HG03558 (cell line): ENCODE data around the gene ZDHHC4.

Source experiments
- ATAC-seq: cut with Tn5 transposase; IDR thresholded peaks from one replicate; pipeline ENCODE4 v1.9.1; 2021; ENCODE audit warnings: moderate number of reproducible peaks; ENCODE audit not compliant: unreplicated experiment; ENCODE audit errors: extremely low read depth

The ZDHHC4 gene

GRCh38 chr7:6604458-6604857 is 27.2 kb downstream of the ZDHHC4 start:
- no peak for ATAC-seq

GRCh38 chr7:6606866-6607583 is 29.8 kb downstream of the ZDHHC4 start:
- ATAC-seq, result no peak

- ATAC-seq, result no peak
Observed at GRCh38 chr7:6607651-6608051, 30.4 kb downstream of the ZDHHC4 start.

- no peak for ATAC-seq
Observed at GRCh38 chr7:6608081-6608480, 30.8 kb downstream of the ZDHHC4 start.

GRCh38 chr7:6608794-6609193 is 31.5 kb downstream of the ZDHHC4 start:
- ATAC-seq, result no peak

GRCh38 chr7:6612819-6613218 is 35.6 kb downstream of the ZDHHC4 start:
- no peak for ATAC-seq

- no peak for ATAC-seq
Observed at GRCh38 chr7:6613706-6614105, 36.5 kb downstream of the ZDHHC4 start.

GRCh38 chr7:6614953-6615722 is 37.9 kb downstream of the ZDHHC4 start, which contains the start of gene ZNF853:
TSS of gene ZNF853 (plus strand) at chr7:6615610. CDS start at chr7:6616175, 565 bp downstream.
- ATAC-seq, result no peak

GRCh38 chr7:6615723-6616555 is 38.7 kb downstream of the ZDHHC4 start:
- ATAC-seq, result no peak

- ATAC-seq, result no peak
Observed at GRCh38 chr7:6616854-6617643, 39.8 kb downstream of the ZDHHC4 start.

GRCh38 chr7:6618621-6619020 is 41.4 kb downstream of the ZDHHC4 start:
- no peak for ATAC-seq

- no peak for ATAC-seq
Observed at GRCh38 chr7:6619961-6620360, 42.7 kb downstream of the ZDHHC4 start.

- no peak for ATAC-seq
Observed at GRCh38 chr7:6621195-6622133, 44.2 kb downstream of the ZDHHC4 start.

- ATAC-seq, result no peak
Observed at GRCh38 chr7:6622134-6622710, 45.0 kb downstream of the ZDHHC4 start.

- ATAC-seq, result no peak
Observed at GRCh38 chr7:6623589-6624245, 46.5 kb downstream of the ZDHHC4 start.

- ATAC-seq, result no peak
Observed at GRCh38 chr7:6624246-6624611, 47.0 kb downstream of the ZDHHC4 start.

GRCh38 chr7:6628045-6628444 is 50.8 kb downstream of the ZDHHC4 start:
- no peak for ATAC-seq
